PC-3 (cell line): Measurements from ENCODE around the gene NAT16. TPM values are rescaled to one million over a fixed set of nuclear protein-coding genes. Genes with fewer than 3 reads are reported as not detected.
A peak's percentile ranks its signal among the peaks of the same experiment; 100 is the strongest.
"Not testable (repeated sequence)": the region's sequence is repeated elsewhere in the genome, so short reads cannot be mapped to it uniquely, and the experiment has no call there.

ENCODE experiments used
- ATAC-seq: fragments of 200-7000 bp; cut with Tn5 transposase; 2 replicates; pipeline ENCODE4 v1.9.1; 2020; ENCODE audit warnings: mild to moderate bottlenecking, moderate library complexity
- BruUV-seq: library from RNA; stranded (reverse); fragments of 400-500 nt; replicated peaks from 2 replicates; lab custom pipeline; 2021; lab: Mats Ljungman, UMichigan
- CTCF ChIA-PET: fragments of 300-600 bp; sonication (Branson Sonifier 250); formaldehyde crosslinking; loops from one replicate; lab custom pipeline; 2022; ENCODE audit warnings: antibody characterized with exemption; lab: Charles Lee
- POLR2A ChIA-PET: fragments of 300-600 bp; sonication (Branson Sonifier 250); formaldehyde crosslinking; loops from one replicate; lab custom pipeline; 2022; ENCODE audit warnings: antibody characterized with exemption; ENCODE audit not compliant: unreplicated experiment; lab: Charles Lee
- DNase-seq: peaks from one replicate; pipeline ENCODE4 v3.0.0-alpha.2; 2015
- H2AFZ ChIP-seq: fragments of 300-600 bp; sonication (generic); 2 replicates; pipeline ENCODE4 v1.6.0; 2016; ENCODE audit warnings: antibody characterized with exemption, low read length
- H3F3A ChIP-seq: fragments of 300-600 bp; sonication (generic); one replicate; pipeline ENCODE4 v1.6.0; 2017; ENCODE audit warnings: antibody characterized with exemption, low read length, control low read depth, mild to moderate bottlenecking; ENCODE audit not compliant: unreplicated experiment
- H3K27ac ChIP-seq: fragments of 300-600 bp; sonication (generic); 2 replicates; pipeline ENCODE4 v1.5.1; 2016; ENCODE audit warnings: mild to moderate bottlenecking, low read length
- H3K27me3 ChIP-seq: fragments of 300-600 bp; sonication (generic); 2 replicates; pipeline ENCODE4 v1.6.1; 2016; ENCODE audit warnings: low read length, mixed read lengths
- H3K36me3 ChIP-seq: fragments of 300-600 bp; sonication (generic); 2 replicates; pipeline ENCODE4 v1.6.1; 2016; ENCODE audit warnings: low read depth, mixed run types, low read length, mixed read lengths
- H3K4me1 ChIP-seq: fragments of 300-600 bp; sonication (generic); 2 replicates; pipeline ENCODE4 v1.5.1; 2016; ENCODE audit warnings: low read length; ENCODE audit not compliant: insufficient read depth
- H3K4me2 ChIP-seq: fragments of 300-600 bp; sonication (generic); 2 replicates; pipeline ENCODE4 v1.6.0; 2016; ENCODE audit warnings: low read length
- H3K4me3 ChIP-seq: fragments of 300-600 bp; sonication (generic); 2 replicates; pipeline ENCODE4 v1.5.1; 2016; ENCODE audit warnings: mild to moderate bottlenecking, low read length, mixed read lengths
- H3K79me2 ChIP-seq: fragments of 300-600 bp; sonication (generic); 2 replicates; pipeline ENCODE4 v1.6.1; 2017; ENCODE audit warnings: low read length, mixed read lengths
- H3K9ac ChIP-seq: fragments of 300-600 bp; sonication (generic); 2 replicates; pipeline ENCODE4 v1.6.0; 2016; ENCODE audit warnings: mild to moderate bottlenecking, low read length
- H3K9me2 ChIP-seq: fragments of 300-600 bp; sonication (generic); replicated peaks from 2 replicates; pipeline ENCODE4 v1.6.1; 2016; ENCODE audit warnings: mixed run types, low read length, mixed read lengths
- H3K9me3 ChIP-seq: fragments of 300-600 bp; sonication (generic); 2 replicates; pipeline ENCODE4 v1.6.1; 2016; ENCODE audit warnings: low read length, mixed read lengths
- H4K20me1 ChIP-seq: fragments of 300-600 bp; sonication (generic); 2 replicates; pipeline ENCODE4 v1.6.1; 2016; ENCODE audit warnings: low read length, mixed read lengths
- CTCF ChIP-seq: fragments of 300-600 bp; sonication (generic); conservative IDR thresholded peaks from 2 replicates; pipeline ENCODE4 v1.5.1; 2017; ENCODE audit warnings: antibody characterized with exemption, low read depth, mild to moderate bottlenecking, low read length
- EZH2 ChIP-seq: fragments of 300-600 bp; sonication (generic); IDR thresholded peaks from one replicate; pipeline ENCODE4 v1.6.1; 2017; ENCODE audit warnings: antibody characterized with exemption, mild to moderate bottlenecking, low read length; ENCODE audit not compliant: unreplicated experiment
- EZH2phosphoT487 ChIP-seq: fragments of 300-600 bp; sonication (generic); IDR thresholded peaks from 2 replicates; pipeline ENCODE4 v1.6.1; 2018; ENCODE audit warnings: mild to moderate bottlenecking, antibody characterized with exemption, low read length, borderline replicate concordance
- intact Hi-C: fragments of 100-400 bp; cut with micrococcal nuclease; formaldehyde crosslinking; loops from 2 replicates; pipeline ENCODE4 v1.9.0; 2023
- microRNA-seq: library from miRNA; unstranded; fragments of <30 nt; microRNA quantifications from one replicate; pipeline ENCODE4 v1.1.0, GENCODE V29; 2020; ENCODE audit not compliant: unreplicated experiment
- total RNA-seq: library from RNA; depleted of rRNA; stranded (reverse); fragments of >200 nt; gene quantifications from 2 replicates; pipeline ENCODE4 v1.2.3, GENCODE V29; 2014; rRNA removed

Gene NAT16
- total RNA-seq, 1 experiment from 2014 or later = 0.26 TPM

DNA sequence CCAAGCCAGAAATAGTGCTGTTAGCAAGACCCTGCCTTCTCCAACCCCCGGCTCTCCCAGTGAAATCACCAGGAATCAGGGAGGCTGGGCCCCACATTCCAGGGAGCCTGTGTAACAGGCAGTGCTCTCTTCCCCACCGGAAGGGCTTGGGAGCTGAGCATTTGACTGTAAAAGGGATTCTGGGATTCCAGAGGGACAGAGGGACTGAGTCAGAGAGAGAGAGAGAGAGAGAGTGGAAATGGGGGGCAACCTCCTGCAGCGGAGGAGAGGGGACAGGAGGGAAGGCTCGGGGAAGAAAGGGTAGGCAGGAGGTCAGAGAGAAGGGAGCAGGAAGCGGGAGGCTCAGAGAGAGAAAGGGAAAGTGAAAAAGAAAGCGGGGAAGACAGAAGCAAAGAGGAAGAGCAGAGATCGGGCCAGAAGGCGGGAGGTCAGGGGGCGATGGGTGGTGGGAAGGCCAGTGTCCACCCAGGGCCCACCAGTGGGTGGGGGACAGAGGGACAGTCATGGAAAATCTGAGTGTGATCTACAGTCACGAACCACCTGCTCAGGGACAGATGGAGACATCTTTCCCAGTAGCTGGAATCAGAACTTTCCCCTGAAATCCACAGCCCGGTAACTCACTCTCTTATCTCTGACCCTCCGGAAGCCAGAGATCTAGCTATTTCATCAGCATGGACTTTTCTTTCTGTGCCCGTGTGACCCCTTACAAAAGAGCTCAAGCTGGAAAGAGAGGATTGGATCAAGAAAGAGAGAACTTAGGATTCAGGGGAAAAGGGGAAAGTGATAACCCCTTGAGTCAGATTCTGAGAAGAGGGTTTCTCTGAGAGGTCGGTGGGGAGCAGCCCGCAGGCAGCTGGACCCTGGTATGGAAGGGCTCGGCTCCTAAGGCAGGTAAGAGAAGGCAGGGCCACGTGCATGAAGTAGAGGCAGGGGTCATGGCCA, 57.8 kb downstream of the NAT16 start:
- ATAC-seq = peak; percentile 69
- POLR2A ChIA-PET = interaction anchor here (0.6 kb wide), 2 partner anchors 13 to 533 kb away, joined by 3 to 6 read pairs; no protein-coding TSS in a partner anchor
- Histone ChIP-seq H3K4me3 (peak overlapping the region; percentile 53; the same call in 1 of the 2 replicates), H3K9ac (peak overlapping the region; percentile 59), H3F3A (no peaks in the 10 kb centered on the region), H3K4me2 (peak overlapping the region; percentile 80), H3K9me2 (no peaks in the 10 kb centered on the region), H3K9me3 (no peaks in the 10 kb centered on the region), H3K79me2 (no peaks in the 10 kb centered on the region), H3K36me3 (no peaks in the 10 kb centered on the region), H4K20me1 (no peaks in the 10 kb centered on the region), H3K27ac (peak overlapping the region; percentile 76), H3K27me3 (no peaks in the 10 kb centered on the region), H2AFZ (peak overlapping the region; percentile 90), H3K4me1 (peaks cover 41% of the 10 kb centered on the region)
- TF ChIP-seq CTCF = no peak
- no peak for TF ChIP-seq EZH2
- TF ChIP-seq EZH2phosphoT487 = no peak
- no TSS peak for BruUV-seq
- intact Hi-C loops = loop anchor here (1.0 kb wide), 1 partner anchor 37 kb away; the partner anchor contains the start of gene TRIM56
- peak; percentile 87 for DNase-seq
- CTCF ChIA-PET = interaction anchor here (0.6 to 0.8 kb wide), 2 partner anchors 37 kb away, joined by 3 to 5 read pairs; partner anchors contain the start of gene TRIM56

DNA sequence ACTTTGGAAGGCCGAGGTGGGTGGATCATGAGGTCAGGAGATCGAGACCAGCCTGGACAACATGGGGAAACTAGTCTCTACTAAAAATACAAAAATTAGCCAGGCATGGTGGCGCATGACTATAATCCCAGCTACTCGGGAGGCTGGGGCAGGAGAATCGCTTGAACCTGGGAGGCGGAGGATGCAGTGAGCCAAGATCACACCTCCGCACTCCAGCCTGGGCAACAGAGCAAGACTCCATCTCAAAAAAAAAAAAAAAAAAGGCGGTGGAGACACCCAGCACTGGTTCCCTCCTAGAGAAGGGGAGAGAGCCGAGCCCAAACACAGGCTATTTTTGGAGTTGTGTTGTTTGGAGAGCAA, 58.5 kb downstream of the NAT16 start:
- H4K20me1 ChIP-seq, H3K79me2 ChIP-seq, H3K4me3 ChIP-seq, H3K27me3 ChIP-seq, DNase-seq, ATAC-seq, H3F3A ChIP-seq, intact Hi-C loops, H3K9me3 ChIP-seq, H3K36me3 ChIP-seq, H3K9me2 ChIP-seq: not testable (repeated sequence)
- ChIA-PET CTCF (interaction anchor here (0.6 kb wide), 1 partner anchor 37 kb away, joined by 3 read pairs; no protein-coding TSS in a partner anchor), POLR2A (interaction anchor here (0.6 kb wide), 2 partner anchors 13 to 534 kb away, joined by 3 to 6 read pairs; no protein-coding TSS in a partner anchor)
- peak overlapping the region; percentile 80 for H3K4me2 ChIP-seq
- peak overlapping the region; percentile 90 for H2AFZ ChIP-seq
- peaks cover 41% of the 10 kb centered on the region for H3K4me1 ChIP-seq
- TSS peak; percentile 23 for BruUV-seq
- peak overlapping the region; percentile 59; the same call in 1 of the 2 replicates for H3K9ac ChIP-seq
- peak overlapping the region; percentile 76 for H3K27ac ChIP-seq

Small RNAs within 50 kb of the gene (microRNA-seq; reads per million reads assigned to microRNA genes)
- not detected for gene MIR4653

Other genes starting within 250 kb of the NAT16 start
- gene MUC3A, start 230.8 kb downstream of the NAT16 start, total RNA-seq = 0.11 and 0.46 TPM in 2 replicates
- 0.18 and 0.69 TPM in 2 replicates for gene MUC12, start 210.7 kb downstream of the NAT16 start, total RNA-seq
- not detected in 2 replicates for gene MUC17, start 160.2 kb downstream of the NAT16 start, total RNA-seq
- 10.6 and 14.8 TPM in 2 replicates for gene TRIM56, start 94.8 kb downstream of the NAT16 start, total RNA-seq
- 46.1 and 52.5 TPM in 2 replicates for gene SERPINE1, start 53.2 kb downstream of the NAT16 start, total RNA-seq
- 148 and 190 TPM in 2 replicates for gene AP1S1, start 25.8 kb downstream of the NAT16 start, total RNA-seq
- 1.6 and 2.5 TPM in 2 replicates for gene VGF, start 14.7 kb downstream of the NAT16 start, total RNA-seq
- not detected in 2 replicates for gene MOGAT3, start 20.7 kb upstream of the NAT16 start, total RNA-seq
- 60.8 and 66.6 TPM in 2 replicates for gene PLOD3, start 37.3 kb upstream of the NAT16 start, total RNA-seq
- gene ZNHIT1, start 37.9 kb upstream of the NAT16 start, total RNA-seq = 161 and 188 TPM in 2 replicates
- gene CLDN15, start 57.5 kb upstream of the NAT16 start, total RNA-seq = 6.7 and 9.9 TPM in 2 replicates
- 146 and 199 TPM in 2 replicates for gene FIS1, start 64.8 kb upstream of the NAT16 start, total RNA-seq
- 27.1 and 32.8 TPM in 2 replicates for gene IFT22, start 141.5 kb upstream of the NAT16 start, total RNA-seq
- not detected in 2 replicates for gene COL26A1, start 182.6 kb upstream of the NAT16 start, total RNA-seq